OCI-LY1 (cell line): ENCODE measurements around the gene CD2.

Experiments
- H2AFZ ChIP-seq: fragments of 200-600 bp; sonication (generic), shearing (Covaris generic); 2 replicates; pipeline ENCODE4 v1.6.0; 2014; ENCODE audit warnings: antibody characterized with exemption, mild to moderate bottlenecking, low read length
- H3F3A ChIP-seq: fragments of 200-600 bp; sonication (generic), shearing (Covaris generic); 2 replicates; pipeline ENCODE4 v1.6.0; 2014; ENCODE audit warnings: mild to moderate bottlenecking, antibody characterized with exemption, low read length, moderate library complexity; ENCODE audit not compliant: insufficient read depth
- H3K27ac ChIP-seq: fragments of 200-600 bp; sonication (generic); 2 replicates; pipeline ENCODE4 v1.5.1; 2014; ENCODE audit warnings: low read length, mixed run types, mild to moderate bottlenecking, low read depth; ENCODE audit not compliant: poor library complexity, severe bottlenecking
- H3K27me3 ChIP-seq: fragments of 200-600 bp; sonication (generic); 2 replicates; pipeline ENCODE4 v1.6.0; 2014; ENCODE audit warnings: antibody characterized with exemption, mild to moderate bottlenecking, low read length, moderate library complexity; ENCODE audit not compliant: insufficient read depth
- H3K36me3 ChIP-seq: fragments of 200-600 bp; sonication (generic); 2 replicates; pipeline ENCODE4 v1.6.1; 2014; ENCODE audit warnings: mild to moderate bottlenecking, antibody characterized with exemption, low read length, moderate library complexity, mixed read lengths; ENCODE audit not compliant: insufficient read depth
- H3K4me1 ChIP-seq: fragments of 200-600 bp; sonication (generic); 2 replicates; pipeline ENCODE4 v1.5.1; 2014; ENCODE audit warnings: mild to moderate bottlenecking, low read length, moderate library complexity; ENCODE audit not compliant: insufficient read depth, severe bottlenecking
- H3K4me2 ChIP-seq: fragments of 200-600 bp; sonication (generic), shearing (Covaris generic); 2 replicates; pipeline ENCODE4 v1.6.1; 2014; ENCODE audit warnings: low read length
- H3K4me3 ChIP-seq: fragments of 200-600 bp; sonication (generic); 2 replicates; pipeline ENCODE4 v1.5.1; 2014; ENCODE audit warnings: low read length, low read depth, mild to moderate bottlenecking, mixed read lengths; ENCODE audit not compliant: poor library complexity, severe bottlenecking
- H3K79me2 ChIP-seq: fragments of 200-600 bp; shearing (Covaris generic); 2 replicates; pipeline ENCODE4 v1.6.1; 2016; ENCODE audit warnings: mixed run types, low read length, mixed read lengths; ENCODE audit not compliant: insufficient read depth
- H3K9ac ChIP-seq: fragments of 200-600 bp; sonication (generic), shearing (Covaris generic); 2 replicates; pipeline ENCODE4 v1.6.1; 2014; ENCODE audit warnings: mild to moderate bottlenecking, low read length, mixed read lengths
- H3K9me2 ChIP-seq: fragments of 200-600 bp; sonication (generic), shearing (Covaris generic); 2 replicates; pipeline ENCODE4 v1.6.1; 2014; ENCODE audit warnings: low read depth, mild to moderate bottlenecking, low read length, mixed read lengths
- H3K9me3 ChIP-seq: fragments of 200-600 bp; shearing (Covaris generic); 2 replicates; pipeline ENCODE4 v1.6.1; 2014; ENCODE audit warnings: low read length, mixed read lengths
- H4K20me1 ChIP-seq: fragments of 200-600 bp; sonication (generic), shearing (Covaris generic); 2 replicates; pipeline ENCODE4 v1.6.0; 2016; ENCODE audit warnings: mild to moderate bottlenecking, low read length; ENCODE audit not compliant: insufficient read depth
- CTCF ChIP-seq: fragments of 200-600 bp; sonication (generic), shearing (Covaris generic); IDR thresholded peaks from 2 replicates; pipeline ENCODE4 v1.5.1; 2017; ENCODE audit warnings: mild to moderate bottlenecking, antibody characterized with exemption, low read length, moderate library complexity, mixed read lengths
- EZH2 ChIP-seq: fragments of 200-600 bp; sonication (generic), shearing (Covaris generic); IDR thresholded peaks from 2 replicates; pipeline ENCODE4 v1.8.0; 2017; ENCODE audit warnings: borderline replicate concordance, mixed run types, mild to moderate bottlenecking, antibody characterized with exemption, low read length, moderate library complexity, mixed read lengths

The CD2 gene

GRCh38 chr1:116731439-116731838, 22.8 kb upstream of the CD2 start:
- Histone ChIP-seq H3F3A (no peaks in the 10 kb centered on the region), H3K4me2 (no peak overlapping the region), H3K27ac (no peak overlapping the region), H3K9me2 (no peaks in the 10 kb centered on the region), H3K4me3 (no peak overlapping the region), H2AFZ (no peak overlapping the region), H3K9me3 (no peaks in the 10 kb centered on the region), H4K20me1 (no peaks in the 10 kb centered on the region), H3K4me1 (no peaks in the 10 kb centered on the region), H3K27me3 (no peaks in the 10 kb centered on the region), H3K9ac (no peak overlapping the region), H3K79me2 (no peaks in the 10 kb centered on the region), H3K36me3 (no peaks in the 10 kb centered on the region)
- TF ChIP-seq CTCF (no peak), EZH2 (no peak)

GRCh38 chr1:116732726-116733125, 21.5 kb upstream of the CD2 start:
- H3K36me3 ChIP-seq, result no peaks in the 10 kb centered on the region
- no peaks in the 10 kb centered on the region for H3K79me2 ChIP-seq
- no peak overlapping the region for H3K4me3 ChIP-seq
- TF ChIP-seq CTCF (no peak), EZH2 (no peak)
- H3K9me2 ChIP-seq, result no peaks in the 10 kb centered on the region
- H3K4me1 ChIP-seq, result peaks cover 12% of the 10 kb centered on the region
- no peaks in the 10 kb centered on the region for H3F3A ChIP-seq
- H3K27me3 ChIP-seq, result no peaks in the 10 kb centered on the region
- H2AFZ ChIP-seq, result no peak overlapping the region
- no peak overlapping the region for H3K27ac ChIP-seq
- H3K9me3 ChIP-seq, result no peaks in the 10 kb centered on the region
- H3K4me2 ChIP-seq, result no peak overlapping the region
- no peak overlapping the region for H3K9ac ChIP-seq
- H4K20me1 ChIP-seq, result no peaks in the 10 kb centered on the region

GRCh38 chr1:116733476-116734365, 20.5 kb upstream of the CD2 start:
- H4K20me1 ChIP-seq, result no peaks in the 10 kb centered on the region
- no peak overlapping the region for H3K4me2 ChIP-seq
- no peaks in the 10 kb centered on the region for H3K9me2 ChIP-seq
- no peak overlapping the region for H3K9ac ChIP-seq
- H3K4me3 ChIP-seq, result no peak overlapping the region
- H3K79me2 ChIP-seq, result no peaks in the 10 kb centered on the region
- H3F3A ChIP-seq, result no peaks in the 10 kb centered on the region
- H3K27ac ChIP-seq, result no peak overlapping the region
- H3K27me3 ChIP-seq, result no peaks in the 10 kb centered on the region
- H3K9me3 ChIP-seq, result no peaks in the 10 kb centered on the region
- H3K4me1 ChIP-seq, result peaks cover 21% of the 10 kb centered on the region
- TF ChIP-seq CTCF (no peak), EZH2 (no peak)
- H2AFZ ChIP-seq, result no peak overlapping the region
- no peaks in the 10 kb centered on the region for H3K36me3 ChIP-seq
